NCI-H1436 treated with DMSO at 0.1 percent for 48 hours (cell line): ENCODE data around the gene ENTHD1.
"Not testable (repeated sequence)": the region's sequence is repeated elsewhere in the genome, so short reads cannot be mapped to it uniquely, and the experiment has no call there.

ENCODE experiments used
- DNase-seq: peaks from one replicate; lab custom pipeline; 2025; lab: John Stamatoyannopoulos, UW

ENTHD1 gene

DNA sequence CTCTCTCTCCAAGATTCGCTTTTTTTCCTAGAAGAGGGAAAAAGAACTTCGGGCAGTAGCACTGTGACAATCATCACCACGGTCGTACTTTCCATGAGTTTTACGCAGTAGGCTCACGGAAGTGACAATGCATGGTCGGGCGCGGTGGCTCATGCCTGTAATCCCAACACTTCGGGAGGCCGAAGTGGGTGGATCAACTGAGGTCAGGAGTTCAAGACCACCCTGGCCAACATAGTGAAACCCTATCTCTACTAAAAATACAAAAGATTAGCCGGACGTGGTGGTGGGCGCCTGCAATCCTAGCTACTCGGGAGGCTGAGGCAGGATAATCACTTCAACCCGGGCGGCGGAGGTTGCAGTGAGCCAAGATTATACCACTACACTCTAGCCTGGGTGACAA, 30.7 kb upstream of the ENTHD1 start:
- no peak for DNase-seq

DNA sequence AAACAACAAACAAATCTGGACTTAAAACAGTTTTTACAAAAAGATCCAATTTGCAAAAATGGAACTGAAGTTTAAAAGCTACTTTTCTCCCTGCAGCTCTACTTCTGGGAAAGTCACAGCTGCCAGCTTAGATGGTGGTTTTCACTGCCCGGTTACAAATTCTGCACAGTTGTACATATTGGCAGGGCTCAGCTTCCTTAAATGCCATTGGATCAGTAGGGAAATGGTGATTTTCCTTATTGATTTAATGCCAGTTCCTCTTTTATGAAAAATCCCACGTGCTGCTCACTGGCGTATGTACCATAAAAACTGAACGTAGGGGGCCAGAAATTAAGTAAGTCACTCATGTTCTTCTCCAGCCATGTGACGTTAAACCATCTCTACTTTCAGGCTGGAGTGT, 30.1 kb upstream of the ENTHD1 start:
- DNase-seq = no peak

DNA sequence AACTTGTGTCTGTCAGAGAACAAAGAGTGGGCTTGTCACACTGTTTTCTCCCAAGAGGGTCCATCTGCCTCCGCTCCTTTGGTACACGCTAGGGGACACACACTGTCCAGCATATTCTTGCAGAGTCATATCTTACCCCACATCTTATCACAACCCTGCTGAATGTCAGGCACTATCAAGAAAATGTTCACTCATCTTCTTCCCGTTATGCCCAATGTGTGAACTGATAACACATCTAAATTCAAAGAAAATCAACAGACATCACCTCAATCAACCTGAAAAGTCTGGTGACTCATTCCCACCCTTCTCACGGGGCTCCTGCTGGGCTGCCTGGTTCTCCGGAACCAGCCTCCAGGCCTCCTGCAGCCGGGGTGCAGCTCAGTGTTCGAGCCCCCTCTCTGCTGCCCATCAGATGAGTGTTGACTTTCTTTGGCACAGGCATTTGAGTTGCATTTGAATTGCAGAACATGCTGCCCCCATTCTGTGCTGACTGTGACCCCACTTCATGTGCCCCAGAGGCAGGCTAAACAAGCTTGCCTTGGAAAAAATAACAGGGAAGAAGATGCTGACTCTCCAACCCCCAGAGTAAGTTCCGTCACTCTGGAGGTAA, 26.7 kb upstream of the ENTHD1 start:
- DNase-seq = no peak

DNA sequence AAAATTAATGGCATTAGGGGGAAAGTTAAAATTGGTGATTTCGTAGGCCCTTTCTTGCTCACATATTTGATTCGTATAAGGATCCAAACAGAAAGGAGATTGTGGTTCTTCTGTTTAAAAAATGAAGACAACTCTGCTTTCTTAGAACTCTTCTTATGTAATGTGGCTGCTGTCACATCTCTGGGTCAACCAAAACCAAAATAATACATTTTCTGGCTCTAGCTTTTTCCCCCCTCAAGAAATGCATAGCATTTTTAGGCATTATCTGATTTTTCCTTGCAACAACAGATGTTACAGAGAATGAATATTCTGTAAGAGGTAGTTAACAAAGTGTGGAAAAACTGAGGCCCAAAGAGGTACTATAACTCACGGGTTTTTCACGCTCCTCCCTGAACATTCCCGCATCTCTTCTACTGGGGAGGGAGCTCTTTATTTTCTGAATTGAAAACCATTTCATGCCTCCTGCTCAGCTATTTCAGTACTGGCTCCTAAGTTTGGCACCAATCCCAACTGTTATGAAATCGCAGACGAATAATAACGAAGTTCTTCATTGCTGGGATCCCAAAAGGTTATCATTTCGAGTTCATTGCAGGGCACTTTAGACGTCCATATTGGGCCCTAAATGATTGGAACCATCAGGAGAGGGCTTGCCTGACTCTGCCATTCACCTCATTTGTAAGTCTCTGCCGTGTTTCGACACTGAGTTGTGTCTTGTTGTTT, 24.4 kb upstream of the ENTHD1 start:
- DNase-seq = no peak

DNA sequence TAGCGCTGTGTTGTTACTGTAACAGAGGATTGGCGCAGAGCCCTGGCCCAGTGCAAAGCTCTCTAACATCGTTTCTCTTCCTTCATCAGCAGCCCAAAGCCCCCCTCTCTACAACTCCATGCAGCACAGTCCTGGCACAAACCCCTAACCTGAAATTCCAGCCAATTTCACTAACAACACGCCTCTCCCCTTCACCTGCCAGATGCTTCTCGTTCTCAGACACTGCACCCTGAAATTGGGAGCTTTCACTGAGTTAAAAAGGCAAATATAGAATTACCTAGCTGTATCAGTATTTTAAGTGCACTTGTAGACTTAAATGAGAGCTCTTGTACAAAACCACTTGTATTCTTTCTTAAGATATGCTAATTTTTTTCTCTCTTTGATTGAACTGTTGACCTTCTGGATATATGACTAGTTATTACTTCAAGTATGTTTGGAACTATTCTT, 23.7 kb upstream of the ENTHD1 start:
- DNase-seq = no peak

DNA sequence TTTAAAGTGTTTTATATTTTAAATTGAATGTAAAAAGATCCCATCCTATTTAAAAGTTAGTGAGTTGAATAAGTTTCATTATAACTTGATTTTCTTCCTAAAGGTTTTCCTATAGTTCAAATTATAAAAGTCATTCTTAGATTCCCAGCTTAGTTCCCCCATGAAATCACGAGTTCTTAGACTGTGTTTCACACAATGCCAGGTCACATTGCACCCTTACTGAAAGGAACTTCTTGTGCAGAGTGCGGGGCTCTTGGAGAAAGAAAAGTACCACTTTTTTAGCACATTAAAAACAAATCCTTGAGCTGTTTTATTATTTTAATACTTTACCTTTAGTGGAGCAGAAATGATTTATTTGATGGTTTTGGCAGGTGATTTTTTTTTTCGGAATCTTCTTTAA, 22.9 kb upstream of the ENTHD1 start:
- no peak for DNase-seq

DNA sequence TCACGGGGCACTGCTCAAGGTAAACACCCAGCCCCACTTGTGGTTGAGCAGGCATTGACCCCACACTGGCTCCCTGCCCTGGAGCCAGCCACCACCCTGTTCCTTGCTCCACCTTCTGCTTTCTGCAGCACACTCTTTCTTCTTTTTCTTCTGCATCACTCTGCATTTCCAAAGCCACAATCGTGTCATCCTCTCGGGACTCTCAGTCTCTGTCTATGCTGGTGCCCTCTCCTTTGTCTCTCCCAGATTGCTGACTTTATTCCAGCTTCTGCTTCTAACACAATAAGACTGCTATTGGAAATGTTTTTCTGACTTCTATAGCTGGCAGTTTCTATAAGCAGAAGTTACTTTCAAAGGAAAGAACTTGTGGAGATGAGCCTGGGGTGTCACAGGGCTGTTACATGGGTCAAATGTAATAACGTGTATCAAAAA, 21.8 kb upstream of the ENTHD1 start:
- no peak for DNase-seq

DNA sequence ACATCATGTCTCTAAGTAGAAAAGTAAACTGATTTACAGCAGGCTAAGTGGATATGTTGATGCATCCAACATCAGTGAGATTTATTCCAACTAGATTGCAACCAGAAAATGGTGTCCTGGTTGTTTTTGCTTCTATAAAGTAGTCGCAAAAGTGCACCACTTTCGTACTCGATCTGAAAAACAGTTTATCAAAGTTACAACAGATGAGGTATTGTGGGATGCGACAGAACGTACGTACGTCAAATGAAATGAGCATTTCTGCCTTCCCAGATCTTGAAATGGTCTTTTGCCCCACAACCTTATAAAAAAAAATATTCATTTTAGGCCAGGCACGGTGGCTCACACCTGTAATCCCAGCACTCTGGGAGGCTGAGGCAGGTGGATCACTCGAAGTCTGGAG, 21.0 kb upstream of the ENTHD1 start:
- no peak for DNase-seq

DNA sequence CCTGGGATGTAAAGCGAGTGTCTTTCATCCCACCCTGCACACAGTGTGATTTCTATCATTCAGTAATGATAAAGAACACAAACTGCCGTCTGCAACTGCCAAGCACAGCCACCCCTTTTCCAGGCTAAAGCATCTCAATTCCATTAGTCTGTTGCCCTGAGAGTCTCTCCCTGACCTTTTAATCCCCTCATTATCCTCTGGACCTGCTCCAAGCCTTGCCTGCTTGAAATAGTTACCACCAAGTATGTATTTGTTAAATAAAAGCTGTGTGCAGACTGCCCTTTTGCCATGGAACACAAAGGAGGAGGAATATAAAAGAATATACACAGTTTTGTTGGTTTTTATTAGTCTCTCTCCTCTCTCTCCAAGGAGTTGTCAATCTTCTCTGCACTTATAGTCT, 20.3 kb upstream of the ENTHD1 start:
- DNase-seq = no peak

- no peak for DNase-seq
These were observed 19.8 kb upstream of the ENTHD1 start for GRCh38 chr22:39913321-39913720.

DNA sequence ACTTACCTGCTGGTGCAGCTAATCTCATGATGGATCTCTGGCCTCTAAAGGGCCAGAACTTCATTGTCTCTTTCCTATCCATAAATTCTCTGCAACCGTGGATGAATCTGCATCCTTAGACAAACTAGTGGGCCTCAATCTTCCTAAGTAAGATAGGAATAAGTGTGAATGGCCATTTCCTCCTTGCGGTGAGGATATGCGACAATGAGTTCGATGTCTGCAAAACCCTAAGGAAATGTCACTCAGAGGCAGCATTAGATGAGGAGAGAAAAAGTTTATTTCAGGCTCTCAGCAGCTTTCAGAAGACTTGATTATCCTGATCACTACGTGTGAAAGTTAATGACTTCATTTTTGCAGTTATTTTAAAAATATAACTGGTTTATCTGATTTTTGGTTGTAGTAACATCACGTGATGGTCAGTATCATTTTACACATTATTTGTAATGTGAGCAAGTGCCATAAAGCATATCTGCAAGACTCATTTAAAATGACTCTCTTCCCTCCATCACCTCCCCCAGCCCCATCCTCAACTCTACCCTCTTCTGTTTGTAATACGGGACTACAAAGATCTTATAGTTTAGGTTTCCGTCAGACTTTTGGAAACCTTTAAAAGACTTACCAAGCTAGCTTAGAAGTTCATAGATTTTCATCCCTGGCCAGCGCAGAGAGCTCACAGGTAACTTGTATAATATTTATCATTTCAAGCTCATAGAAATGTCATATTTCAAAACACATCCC, 17.5 kb upstream of the ENTHD1 start:
- DNase-seq = no peak

- DNase-seq = no peak
These were observed 15.2 kb upstream of the ENTHD1 start for GRCh38 chr22:39908737-39909136.

DNA sequence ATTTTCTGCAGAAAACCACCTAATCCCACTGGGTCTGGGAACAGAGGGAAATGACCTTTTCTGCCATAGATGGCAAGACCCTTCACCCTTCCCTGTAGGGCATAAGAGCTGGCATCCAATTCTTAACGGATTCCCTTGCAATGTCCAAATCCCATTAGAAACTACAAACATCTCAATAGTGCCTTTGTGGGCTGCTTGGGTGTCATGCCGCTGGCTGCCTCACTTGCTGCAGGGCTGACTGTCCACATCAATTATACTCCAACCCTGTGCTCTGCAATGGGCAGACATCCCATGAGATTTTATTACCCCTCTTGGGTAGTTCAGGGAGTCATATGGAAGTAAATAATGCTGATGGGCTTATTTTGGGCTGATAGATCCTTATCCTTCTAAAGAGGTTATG, 14.6 kb upstream of the ENTHD1 start:
- DNase-seq = no peak

DNA sequence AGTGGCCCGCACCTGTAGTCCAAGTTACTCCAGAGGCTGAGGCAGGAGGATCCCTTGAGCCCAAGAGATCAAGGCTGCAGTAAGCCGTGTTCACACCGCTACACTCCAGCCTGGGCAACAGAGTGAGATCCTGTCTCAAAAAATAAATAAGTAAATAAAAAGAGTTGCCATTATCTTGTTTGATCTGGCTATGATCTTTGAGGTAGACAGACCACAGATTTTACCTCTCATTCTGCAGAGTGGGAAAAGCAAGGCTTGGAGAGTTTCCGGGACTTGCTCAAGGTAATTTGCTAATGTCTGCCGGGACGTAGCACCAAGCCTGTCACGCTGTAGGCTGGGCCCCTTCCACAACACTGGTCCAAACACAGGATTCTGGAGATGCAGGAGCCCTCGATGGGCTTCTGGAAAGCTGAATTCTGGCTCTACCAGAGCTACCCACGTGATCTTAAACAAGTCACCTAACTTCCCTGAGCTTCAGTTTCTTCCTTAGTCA, 14.1 kb upstream of the ENTHD1 start:
- DNase-seq = no peak

DNA sequence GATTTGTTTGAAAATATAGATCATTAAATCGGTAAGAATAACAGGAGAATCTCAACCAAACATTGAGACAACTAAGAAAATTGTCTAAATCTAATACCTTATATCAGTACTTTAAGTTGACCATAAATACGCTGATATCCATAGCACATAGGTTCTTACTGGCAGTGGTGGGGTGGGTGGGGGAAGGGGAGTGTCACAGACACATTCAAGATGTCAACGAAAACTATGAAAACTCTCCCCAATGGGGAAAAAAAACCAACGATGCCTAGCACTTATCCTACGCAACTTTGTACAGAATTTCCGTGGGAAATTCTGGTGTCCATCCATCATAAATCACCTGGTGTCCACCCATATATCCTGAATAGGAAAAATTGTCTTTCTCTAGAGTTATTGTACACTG, 13.5 kb upstream of the ENTHD1 start:
- no peak for DNase-seq

DNA sequence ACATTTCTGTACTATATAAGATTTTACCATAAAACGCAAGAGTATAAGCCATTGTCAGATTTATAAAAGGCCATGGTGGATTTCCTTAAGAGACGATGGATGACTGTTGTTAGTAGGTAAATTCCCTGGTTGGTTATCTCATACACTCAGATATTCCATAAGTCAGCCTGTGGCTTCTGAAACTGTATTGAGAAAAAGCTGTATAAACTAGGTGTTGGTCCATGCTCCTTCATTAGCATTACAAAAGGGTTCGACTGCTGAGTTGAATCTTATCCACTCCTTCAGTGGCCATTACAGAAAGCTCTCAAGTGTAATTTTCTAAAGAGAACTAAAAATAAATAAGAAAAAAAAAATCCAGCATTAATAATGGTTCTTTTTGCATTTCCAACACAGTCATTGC, 12.6 kb upstream of the ENTHD1 start:
- DNase-seq = no peak

DNA sequence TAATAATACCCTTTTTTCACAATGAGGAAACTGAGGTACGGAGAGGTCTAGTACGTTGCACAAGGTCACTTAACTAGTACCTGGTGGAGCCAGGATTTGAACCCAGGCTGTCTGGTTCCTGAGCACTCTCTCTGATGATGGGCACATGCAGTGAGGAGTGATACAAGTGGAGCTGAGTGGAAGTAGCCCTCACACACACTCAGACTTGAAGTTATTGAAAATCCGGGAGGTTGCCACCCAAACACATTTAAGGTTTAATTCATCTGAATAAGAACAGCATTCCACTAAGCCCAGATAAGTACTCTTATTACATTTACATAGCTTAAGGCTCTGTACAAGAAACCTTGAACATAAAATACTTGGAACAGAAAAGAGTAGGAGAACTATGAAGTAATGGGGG, 12.1 kb upstream of the ENTHD1 start:
- no peak for DNase-seq

DNA sequence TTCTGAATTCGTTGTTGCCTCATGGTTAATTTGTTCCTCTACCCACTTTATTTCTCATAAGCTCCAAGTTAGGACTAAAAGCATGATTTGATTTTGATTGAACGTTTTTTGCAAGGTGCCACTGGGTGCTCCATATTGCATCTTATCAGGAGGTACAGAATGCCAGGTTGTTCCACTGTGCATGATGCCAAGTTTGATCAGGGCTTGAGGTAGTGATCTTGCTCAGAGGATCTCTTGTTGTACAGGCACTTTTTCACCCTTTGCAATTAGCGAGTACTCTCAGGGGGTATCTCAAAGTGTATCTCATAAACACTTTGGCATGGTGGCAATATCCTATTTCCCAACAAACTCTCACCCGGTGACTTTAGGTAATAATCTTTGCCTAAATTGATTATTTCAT, 11.3 kb upstream of the ENTHD1 start:
- no peak for DNase-seq

GRCh38 chr22:39904024-39904423, 10.5 kb upstream of the ENTHD1 start:
- not testable (repeated sequence) for DNase-seq

- DNase-seq = no peak
These were observed 8.1 kb upstream of the ENTHD1 start for GRCh38 chr22:39901565-39902146.

GRCh38 chr22:39900306-39901227, 7.0 kb upstream of the ENTHD1 start, which contains the start of gene GRAP2:
Gene GRAP2, plus strand, starts transcription at chr22:39901084. Its CDS starts 46,023 bp downstream, at chr22:39947107.
- no peak for DNase-seq
